WTC11 (cell line): ENCODE data around the gene WDR90. TPM values are rescaled to one million over a fixed set of nuclear protein-coding genes. Genes with fewer than 3 reads are reported as not detected.

Experiments
- ATAC-seq: fragments of 200-7000 bp; cut with Tn5 transposase; 2 replicates; pipeline ENCODE4 v1.10.0; 2021; ENCODE audit warnings: mild to moderate bottlenecking, moderate library complexity
- CTCF ChIA-PET: fragments of 300-600 bp; sonication (Branson Sonifier 250); formaldehyde crosslinking; loops from one replicate; lab custom pipeline; 2021; ENCODE audit warnings: antibody characterized with exemption; lab: Charles Lee
- POLR2A ChIA-PET: fragments of 350-600 bp; sonication (Branson Sonifier 250); formaldehyde crosslinking; loops from one replicate; lab custom pipeline; 2021; ENCODE audit warnings: antibody characterized with exemption; lab: Charles Lee
- DNase-seq: peaks from one replicate; pipeline ENCODE4 v3.0.0; 2021; ENCODE audit warnings: low spot score
- H3K27ac Mint-ChIP-seq: 2 replicates; pipeline ENCODE4 v1.8.0; 2021; ENCODE audit warnings: mixed read lengths
- H3K27me3 Mint-ChIP-seq: 2 replicates; pipeline ENCODE4 v1.8.0; 2021; ENCODE audit warnings: low read depth, mild to moderate bottlenecking, moderate library complexity, mixed read lengths
- H3K36me3 Mint-ChIP-seq: 2 replicates; pipeline ENCODE4 v1.8.0; 2021; ENCODE audit warnings: mixed read lengths
- H3K4me1 Mint-ChIP-seq: 2 replicates; pipeline ENCODE4 v1.8.0; 2022; ENCODE audit warnings: mixed read lengths
- H3K4me3 Mint-ChIP-seq: 2 replicates; pipeline ENCODE4 v1.8.0; 2021; ENCODE audit warnings: mild to moderate bottlenecking, moderate library complexity, mixed read lengths
- H3K9me3 Mint-ChIP-seq: 2 replicates; pipeline ENCODE4 v1.8.0; 2021; ENCODE audit warnings: mixed read lengths
- ARID4B ChIP-seq: sonication (generic); formaldehyde crosslinking; IDR thresholded peaks from 2 replicates; pipeline ENCODE4 v1.8.0; 2023; ENCODE audit warnings: missing genetic modification reagents, mild to moderate bottlenecking, borderline replicate concordance
- ATF1 ChIP-seq: sonication (generic); formaldehyde crosslinking; IDR thresholded peaks from 2 replicates; pipeline ENCODE4 v1.8.1; 2023; ENCODE audit warnings: mild to moderate bottlenecking, moderate library complexity, missing genetic modification reagents
- ATF6 ChIP-seq: sonication (generic); formaldehyde crosslinking; IDR thresholded peaks from 2 replicates; pipeline ENCODE4 v1.8.1; 2023; ENCODE audit warnings: mild to moderate bottlenecking, missing genetic modification reagents
- CDX4 ChIP-seq: fragments of 250-450 bp; sonication (Bioruptor Pico); IDR thresholded peaks from 2 replicates; pipeline ENCODE4 v1.9.0; 2021; ENCODE audit warnings: moderate library complexity, mild to moderate bottlenecking, inconsistent platforms, borderline replicate concordance
- ELF4 ChIP-seq: sonication (generic); formaldehyde crosslinking; IDR thresholded peaks from 2 replicates; pipeline ENCODE4 v1.8.1; 2022; ENCODE audit warnings: low read depth, mild to moderate bottlenecking, moderate library complexity, missing genetic modification reagents
- GABPB1 ChIP-seq: sonication (generic); formaldehyde crosslinking; IDR thresholded peaks from 2 replicates; pipeline ENCODE4 v1.8.1; 2023; ENCODE audit warnings: mild to moderate bottlenecking, missing genetic modification reagents
- GTF2I ChIP-seq: fragments of 250-450 bp; sonication (Bioruptor Pico); conservative IDR thresholded peaks from 2 replicates; pipeline ENCODE4 v1.4.0; 2021; ENCODE audit warnings: mild to moderate bottlenecking
- HMGA2 ChIP-seq: fragments of 250-450 bp; sonication (Bioruptor Pico); IDR thresholded peaks from 2 replicates; pipeline ENCODE4 v1.4.0; 2021; ENCODE audit warnings: mild to moderate bottlenecking, moderate library complexity
- JAZF1 ChIP-seq: fragments of 250-450 bp; sonication (Bioruptor Pico); IDR thresholded peaks from 2 replicates; pipeline ENCODE4 v1.9.0; 2021; ENCODE audit warnings: moderate library complexity, mild to moderate bottlenecking, inconsistent platforms
- MAX ChIP-seq: sonication (generic); formaldehyde crosslinking; IDR thresholded peaks from 2 replicates; pipeline ENCODE4 v1.8.0; 2022; ENCODE audit warnings: mild to moderate bottlenecking, missing genetic modification reagents
- NFATC4 ChIP-seq: fragments of 250-450 bp; sonication (Bioruptor Pico); IDR thresholded peaks from 2 replicates; pipeline ENCODE4 v1.9.0; 2021; ENCODE audit warnings: mild to moderate bottlenecking
- PREB ChIP-seq: sonication (generic); formaldehyde crosslinking; IDR thresholded peaks from 2 replicates; pipeline ENCODE4 v1.8.1; 2022; ENCODE audit warnings: mild to moderate bottlenecking, missing genetic modification reagents, moderate library complexity, borderline replicate concordance
- RORB ChIP-seq: fragments of 250-450 bp; sonication (Bioruptor Pico); IDR thresholded peaks from 2 replicates; pipeline ENCODE4 v1.9.0; 2021; ENCODE audit warnings: mild to moderate bottlenecking
- ZBTB43 ChIP-seq: sonication (generic); formaldehyde crosslinking; IDR thresholded peaks from 2 replicates; pipeline ENCODE4 v1.8.1; 2023; ENCODE audit warnings: mild to moderate bottlenecking, missing genetic modification reagents
- ZNF138 ChIP-seq: sonication (generic); formaldehyde crosslinking; conservative IDR thresholded peaks from 2 replicates; pipeline ENCODE4 v1.8.1; 2022; ENCODE audit warnings: mild to moderate bottlenecking, moderate library complexity, missing genetic modification reagents
- ZNF512 ChIP-seq: sonication (generic); formaldehyde crosslinking; IDR thresholded peaks from 2 replicates; pipeline ENCODE4 v1.8.1; 2022; ENCODE audit warnings: missing genetic modification reagents, borderline replicate concordance
- total RNA-seq: library from RNA; stranded (reverse); gene quantifications from 3 replicates; pipeline ENCODE4 v1.2.3, GENCODE V29; 2021

Gene WDR90
- total RNA-seq, 1 experiment from 2014 or later = 75.8 TPM

GRCh38 chr16:706189-707061 lies 57.3 kb downstream of the WDR90 start:
- Mint-ChIP-seq H3K27ac (no peak overlapping the region), H3K36me3 (no peaks in the 10 kb centered on the region), H3K27me3 (peaks cover 74% of the 10 kb centered on the region), H3K9me3 (no peaks in the 10 kb centered on the region), H3K4me3 (peak overlapping the region; percentile 72), H3K4me1 (no peaks in the 10 kb centered on the region)
- DNase-seq (no peak), ATAC-seq (peak; percentile 13)
- CTCF ChIA-PET = interaction anchor here (0.8 to 3.4 kb wide), 11 partner anchors 9 to 351 kb away, joined by 3 to 23 read pairs (median 7); partner anchors contain the start of genes ANTKMT, CCDC78, CHTF18 and CIAO3
- POLR2A ChIA-PET = interaction anchor here (0.5 to 1.1 kb wide), 4 partner anchors 10 to 540 kb away, joined by 3 read pairs; no protein-coding TSS in a partner anchor
- TF ChIP-seq ELF4 (CRISPR knock-in tag) (no peak), MAX (CRISPR knock-in tag) (0 out of 2 replicates have a peak, but pooled peaks have one; percentile 26)

GRCh38 chr16:707062-707538 lies 57.9 kb downstream of the WDR90 start:
- TF ChIP-seq CDX4 (CRISPR knock-in tag) (no peak), ZBTB43 (CRISPR knock-in tag) (no peak), ATF1 (CRISPR knock-in tag) (no peak), NFATC4 (CRISPR knock-in tag) (no peak), PREB (CRISPR knock-in tag) (no peak), ARID4B (CRISPR knock-in tag) (no peak), GTF2I (no peak), ATF6 (CRISPR knock-in tag) (no peak), RORB (CRISPR knock-in tag) (no peak), ZNF138 (CRISPR knock-in tag) (no peak), JAZF1 (CRISPR knock-in tag) (no peak), ZNF512 (CRISPR knock-in tag) (no peak), HMGA2 (CRISPR knock-in tag) (no peak), GABPB1 (no peak)
- TF ChIP-seq, all 79 proteins: peak for 0
- Mint-ChIP-seq H3K27ac (no peak overlapping the region), H3K27me3 (peaks cover 70% of the 10 kb centered on the region), H3K4me1 (no peaks in the 10 kb centered on the region), H3K36me3 (no peaks in the 10 kb centered on the region), H3K4me3 (peak overlapping the region; percentile 72), H3K9me3 (no peaks in the 10 kb centered on the region)
- no peak for ATAC-seq
- ChIA-PET CTCF (interaction anchor here (0.6 to 3.4 kb wide), 12 partner anchors 9 to 350 kb away, joined by 3 to 23 read pairs (median 6); partner anchors contain the start of genes ANTKMT, CCDC78, CHTF18 and CIAO3), POLR2A (interaction anchor here (0.5 to 1.1 kb wide), 3 partner anchors 12 to 539 kb away, joined by 3 read pairs; no protein-coding TSS in a partner anchor)
- DNase-seq = no peak
